A673 (cell line): Measurements from ENCODE around the gene TBCC.

Experiments
- EZH2 ChIP-seq: fragments of 200-600 bp; sonication (generic); IDR thresholded peaks from 2 replicates; pipeline ENCODE4 v1.6.1; 2017; ENCODE audit warnings: borderline replicate concordance, low read depth, mild to moderate bottlenecking, mixed read lengths, antibody characterized with exemption, low read length; ENCODE audit not compliant: poor library complexity, severe bottlenecking
- TF ChIP-seq, protein P1 (sequence below): fragments of 300-800, 200-600 bp; sonication (generic); conservative IDR thresholded peaks from 2 replicates; pipeline ENCODE4 v1.5.1; 2017; ENCODE audit warnings: low read depth, mild to moderate bottlenecking, antibody characterized with exemption, low read length, moderate library complexity, mixed read lengths

DNA sequence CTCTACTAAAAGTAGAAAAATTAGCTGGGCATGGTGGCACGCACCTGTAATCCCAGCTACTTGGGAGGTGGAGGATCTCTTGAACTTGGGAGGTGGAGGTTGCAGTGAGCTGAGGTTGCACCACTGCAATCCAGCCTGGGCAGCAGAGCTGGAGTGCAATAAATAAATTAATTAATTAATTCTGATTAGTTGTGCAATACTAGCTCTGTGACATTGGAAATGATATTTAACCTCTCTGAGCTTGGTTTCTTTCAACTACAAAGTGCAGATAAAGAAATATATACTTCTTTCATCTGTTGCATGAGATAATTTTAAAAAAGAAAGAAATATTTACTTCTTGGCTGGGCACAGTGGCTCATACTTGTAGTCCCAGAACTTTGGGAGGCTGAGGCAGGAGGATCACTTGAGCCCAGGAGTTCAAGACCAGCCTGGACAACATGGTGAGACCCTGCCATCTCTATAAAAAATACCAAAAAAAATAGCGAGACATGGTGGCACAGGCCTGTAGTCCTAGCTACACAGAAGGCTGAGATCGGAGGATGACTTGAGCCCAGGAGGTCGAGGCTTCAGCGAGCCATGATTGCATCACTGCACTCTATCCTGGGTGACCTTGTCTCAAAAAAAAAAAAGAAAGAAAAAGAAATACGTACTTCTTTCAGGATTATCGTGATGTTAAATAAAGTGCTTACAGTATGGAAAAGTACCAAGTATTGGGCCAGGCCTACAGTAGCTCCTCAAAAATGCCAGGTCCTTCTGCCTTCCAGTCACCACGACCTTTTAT, 15.6 kb upstream of the TBCC start:
- TF ChIP-seq, protein P1, sequence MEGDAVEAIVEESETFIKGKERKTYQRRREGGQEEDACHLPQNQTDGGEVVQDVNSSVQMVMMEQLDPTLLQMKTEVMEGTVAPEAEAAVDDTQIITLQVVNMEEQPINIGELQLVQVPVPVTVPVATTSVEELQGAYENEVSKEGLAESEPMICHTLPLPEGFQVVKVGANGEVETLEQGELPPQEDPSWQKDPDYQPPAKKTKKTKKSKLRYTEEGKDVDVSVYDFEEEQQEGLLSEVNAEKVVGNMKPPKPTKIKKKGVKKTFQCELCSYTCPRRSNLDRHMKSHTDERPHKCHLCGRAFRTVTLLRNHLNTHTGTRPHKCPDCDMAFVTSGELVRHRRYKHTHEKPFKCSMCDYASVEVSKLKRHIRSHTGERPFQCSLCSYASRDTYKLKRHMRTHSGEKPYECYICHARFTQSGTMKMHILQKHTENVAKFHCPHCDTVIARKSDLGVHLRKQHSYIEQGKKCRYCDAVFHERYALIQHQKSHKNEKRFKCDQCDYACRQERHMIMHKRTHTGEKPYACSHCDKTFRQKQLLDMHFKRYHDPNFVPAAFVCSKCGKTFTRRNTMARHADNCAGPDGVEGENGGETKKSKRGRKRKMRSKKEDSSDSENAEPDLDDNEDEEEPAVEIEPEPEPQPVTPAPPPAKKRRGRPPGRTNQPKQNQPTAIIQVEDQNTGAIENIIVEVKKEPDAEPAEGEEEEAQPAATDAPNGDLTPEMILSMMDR = no peak
- no peak for TF ChIP-seq EZH2
